ENCODE data around the gene TMEM131L.

GRCh38 chr4:153651116-153651515 lies 185.0 kb downstream of the TMEM131L start:
- TF ChIP-seq CTCF (conservative IDR thresholded peaks at IDR 0.05; ENCODE audit: low read length) (no peak), EZH2phosphoT487 (IDR thresholded peaks at IDR 0.05; ENCODE audit: borderline replicate concordance) (no peak)
